B cell (primary cell): ENCODE data around the gene POFUT1. TPM values are rescaled to one million over a fixed set of nuclear protein-coding genes. Genes with fewer than 3 reads are reported as not detected.

Experiments
- ATAC-seq: fragments of 200-7000 bp; cut with Tn5 transposase; one replicate; pipeline ENCODE4 v1.10.0; 2021; ENCODE audit warnings: low read depth, mild to moderate bottlenecking, moderate number of reproducible peaks, moderate library complexity
- CTCF ChIA-PET: fragments of 350-600 bp; sonication (Branson Sonifier 250); formaldehyde crosslinking; loops from one replicate; lab custom pipeline; 2021; ENCODE audit warnings: antibody characterized with exemption, inconsistent platforms; lab: Charles Lee
- POLR2A ChIA-PET: fragments of 350-600 bp; sonication (Branson Sonifier 250); formaldehyde crosslinking; loops from one replicate; lab custom pipeline; 2021; ENCODE audit warnings: antibody characterized with exemption; lab: Charles Lee
- DNase-seq: peaks from one replicate; pipeline ENCODE4 v3.0.0; 2013
- H2AFZ ChIP-seq: 2 replicates; pipeline ENCODE4 v1.6.1; 2012; ENCODE audit warnings: mild to moderate bottlenecking, low read depth, low read length; ENCODE audit not compliant: insufficient read depth, poor library complexity, severe bottlenecking
- H3K27ac ChIP-seq, 2 donors: 1 replicate in 1 of 2; 2 replicates in 1 of 2; pipeline ENCODE4 v1.5.1; 2012 to 2013; ENCODE audit warnings: low read length in 2 of 2, mild to moderate bottlenecking in 2 of 2, moderate library complexity in 1 of 2
- H3K27me3 ChIP-seq, 4 experiments: fragments of 200-600 bp in 1 of 4; sonication (generic) in 1 of 4; replicated peaks in 1 of 4; 1 replicate in 2 of 4; 2 replicates in 2 of 4; pipeline versions ENCODE4 v1.6.1 to v1.7.0; 2013 to 2016; ENCODE audit warnings: low read length in 3 of 4, mild to moderate bottlenecking in 2 of 4, mixed read lengths in 1 of 4, moderate library complexity in 1 of 4; ENCODE audit not compliant: insufficient read depth in 4 of 4, control insufficient read depth in 3 of 4; ENCODE audit errors: control extremely low read depth in 1 of 4
- H3K36me3 ChIP-seq, 2 experiments: replicated peaks in 1 of 2; 1 replicate in 1 of 2; 2 replicates in 1 of 2; pipeline versions ENCODE4 v1.6.1 to v1.7.1; 2013; ENCODE audit warnings: low read length in 1 of 2; ENCODE audit not compliant: insufficient read depth in 2 of 2, control insufficient read depth in 1 of 2; ENCODE audit errors: control extremely low read depth in 1 of 2, extremely low read depth in 1 of 2
- H3K4me1 ChIP-seq, 2 donors: fragments of 200-600 bp in 1 of 2; sonication (generic) in 1 of 2; 1 replicate in 1 of 2; 2 replicates in 1 of 2; pipeline versions ENCODE4 v1.5.1 to v1.6.1; 2013 to 2017; ENCODE audit warnings: low read length in 2 of 2; ENCODE audit not compliant: control insufficient read depth in 2 of 2, insufficient read depth in 2 of 2
- H3K4me2 ChIP-seq: replicated peaks from 2 replicates; pipeline ENCODE3; 2012; ENCODE audit warnings: mild to moderate bottlenecking, low read depth, low read length; ENCODE audit not compliant: poor library complexity, severe bottlenecking
- H3K4me3 ChIP-seq, 5 experiments: fragments of 200-600 bp in 1 of 5; sonication (generic) in 1 of 5; 1 replicate in 3 of 5; 2 replicates in 2 of 5; pipeline versions ENCODE4 v1.5.1 to v1.7.0; 2011 to 2016; ENCODE audit warnings: low read length in 4 of 5, mild to moderate bottlenecking in 4 of 5, low read depth in 2 of 5, control low read depth in 1 of 5, moderate library complexity in 1 of 5; ENCODE audit not compliant: insufficient read depth in 1 of 5; ENCODE audit errors: control extremely low read depth in 1 of 5, extremely low read depth in 1 of 5
- H3K79me2 ChIP-seq: fragments of 200-600 bp; sonication (generic); one replicate; pipeline ENCODE4 v1.6.0; 2016; ENCODE audit warnings: low read length; ENCODE audit not compliant: control insufficient read depth, insufficient read depth
- H3K9ac ChIP-seq: fragments of 200-600 bp; sonication (generic); 2 replicates; pipeline ENCODE4 v1.6.1; 2017; ENCODE audit warnings: mild to moderate bottlenecking, low read length, moderate library complexity
- H3K9me3 ChIP-seq, 3 donors: one replicate each; pipeline versions ENCODE4 v1.6.1 to v1.7.1; 2013; ENCODE audit warnings: low read length in 2 of 3; ENCODE audit not compliant: control insufficient read depth in 2 of 3, insufficient read depth in 1 of 3; ENCODE audit errors: control extremely low read depth in 1 of 3
- H4K20me1 ChIP-seq: 2 replicates; pipeline ENCODE4 v1.6.0; 2012; ENCODE audit warnings: mild to moderate bottlenecking, low read length; ENCODE audit not compliant: insufficient read depth, control insufficient read depth, poor library complexity, severe bottlenecking
- H3K27ac Mint-ChIP-seq: one replicate; pipeline ENCODE4 v1.8.0; 2021; ENCODE audit warnings: mixed read lengths
- H3K27me3 Mint-ChIP-seq: one replicate; pipeline ENCODE4 v1.8.0; 2021; ENCODE audit warnings: mixed read lengths
- H3K4me1 Mint-ChIP-seq: one replicate; pipeline ENCODE4 v1.8.0; 2021; ENCODE audit warnings: mixed read lengths
- H3K4me3 Mint-ChIP-seq: one replicate; pipeline ENCODE4 v1.8.0; 2021; ENCODE audit warnings: mixed read lengths
- H3K9me3 Mint-ChIP-seq: one replicate; pipeline ENCODE4 v1.8.0; 2022; ENCODE audit warnings: mixed read lengths; ENCODE audit not compliant: insufficient read depth
- EZH2 ChIP-seq: IDR thresholded peaks from 2 replicates; pipeline ENCODE4 v1.6.1; 2012; ENCODE audit warnings: borderline replicate concordance, low read depth, mild to moderate bottlenecking, moderate library complexity, low read length; ENCODE audit not compliant: insufficient read depth, poor library complexity, severe bottlenecking
- WGBS: methylation state at CpG from one replicate; pipeline ENCODE4 v1.1.5; 2013; ENCODE audit warnings: missing lambda C conversion rate; ENCODE audit not compliant: insufficient coverage; 5-methylcytosine and 5-hydroxymethylcytosine counted together
- intact Hi-C: fragments of 100-400 bp; cut with micrococcal nuclease; formaldehyde crosslinking; loops from one replicate; pipeline ENCODE4 v1.10.0; 2022
- polyA plus RNA-seq: library from polyadenylated mRNA; depleted of rRNA; stranded (reverse); fragments of >200 nt; gene quantifications from 2 replicates; pipeline ENCODE4 v1.2.3, GENCODE V29; 2012
- total RNA-seq, 2 donors: library from RNA; stranded (reverse); fragments of 120-200 nt in 1 of 2; gene quantifications; 1 replicate in 1 of 2; 2 replicates in 1 of 2; pipeline versions ENCODE4 v1.2.3 to v1.2.4, GENCODE V29; 2013 to 2022
- TF ChIP-seq, protein P1 (sequence below): fragments of 200-600 bp; IDR thresholded peaks from one replicate; pipeline ENCODE4 v1.8.0; 2022; ENCODE audit warnings: antibody characterized with exemption, mild to moderate bottlenecking

POFUT1 gene
- total and polyA plus RNA-seq, 2 donors (not counting 1 experiment from before 2014, with no cell fraction given): 7.8 to 18.1 TPM

DNA sequence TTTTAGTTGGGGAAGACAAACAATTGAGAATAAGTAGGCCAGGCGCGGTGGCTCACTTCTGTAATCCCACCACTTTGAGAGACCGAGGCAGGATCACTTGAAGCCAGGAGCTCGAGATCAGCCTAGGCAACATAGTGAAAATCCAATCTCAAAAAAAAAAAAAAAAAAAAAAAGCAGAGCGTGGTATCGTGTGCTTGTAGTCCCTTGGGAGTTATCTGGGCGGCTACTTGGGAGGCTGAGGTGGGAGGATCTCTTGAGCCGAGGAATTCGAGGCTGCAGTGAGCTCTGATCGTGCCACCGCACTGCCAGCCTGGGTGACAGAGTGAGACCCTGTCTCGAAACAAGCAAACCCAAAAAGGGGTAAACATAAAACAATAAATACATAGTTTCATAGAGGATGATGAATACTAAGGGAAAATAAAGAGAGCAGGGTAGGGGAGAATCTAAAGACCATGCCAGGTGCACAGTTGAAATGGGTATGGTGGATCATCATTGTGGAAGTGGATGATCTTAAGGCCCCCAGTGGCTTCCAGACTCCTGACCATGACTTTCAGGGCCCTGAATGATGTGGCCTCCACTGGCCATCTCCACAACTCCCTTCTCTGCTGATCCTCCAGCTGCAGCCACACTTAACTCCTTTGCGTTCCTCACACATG is 947 bp downstream of the POFUT1 start:
- Histone ChIP-seq H3K4me3 (peak overlapping the region; percentile 71 to 99 (median 98)), H3K9ac (peak overlapping the region; percentile 92), H3K27me3 (no peaks in the 10 kb centered on the region), H3K9me3 (no peaks in the 10 kb centered on the region), H3K4me1 (peaks cover 35 to 39% of the 10 kb centered on the region in 2 donors), H3K4me2 (peak overlapping the region; percentile 92), H3K27ac (peak overlapping the region in 1 of 2 donors; percentile 76), H2AFZ (peak overlapping the region; percentile 97), H4K20me1 (peaks cover 36% of the 10 kb centered on the region), H3K36me3 (peaks cover 0 to 8% of the 10 kb centered on the region in 2 experiments), H3K79me2 (peaks cover 57% of the 10 kb centered on the region)
- ChIA-PET CTCF (no interaction called here), POLR2A (interaction anchor here (0.7 kb wide), 1 partner anchor 117 kb away, joined by 4 read pairs; no protein-coding TSS in a partner anchor)
- ATAC-seq (no peak), DNase-seq (no peak)
- intact Hi-C loops: loop anchor here (10.0 kb wide), 1 partner anchor 164 kb away; no protein-coding TSS in a partner anchor
- TF ChIP-seq EZH2: no peak
- TF ChIP-seq, protein P1, sequence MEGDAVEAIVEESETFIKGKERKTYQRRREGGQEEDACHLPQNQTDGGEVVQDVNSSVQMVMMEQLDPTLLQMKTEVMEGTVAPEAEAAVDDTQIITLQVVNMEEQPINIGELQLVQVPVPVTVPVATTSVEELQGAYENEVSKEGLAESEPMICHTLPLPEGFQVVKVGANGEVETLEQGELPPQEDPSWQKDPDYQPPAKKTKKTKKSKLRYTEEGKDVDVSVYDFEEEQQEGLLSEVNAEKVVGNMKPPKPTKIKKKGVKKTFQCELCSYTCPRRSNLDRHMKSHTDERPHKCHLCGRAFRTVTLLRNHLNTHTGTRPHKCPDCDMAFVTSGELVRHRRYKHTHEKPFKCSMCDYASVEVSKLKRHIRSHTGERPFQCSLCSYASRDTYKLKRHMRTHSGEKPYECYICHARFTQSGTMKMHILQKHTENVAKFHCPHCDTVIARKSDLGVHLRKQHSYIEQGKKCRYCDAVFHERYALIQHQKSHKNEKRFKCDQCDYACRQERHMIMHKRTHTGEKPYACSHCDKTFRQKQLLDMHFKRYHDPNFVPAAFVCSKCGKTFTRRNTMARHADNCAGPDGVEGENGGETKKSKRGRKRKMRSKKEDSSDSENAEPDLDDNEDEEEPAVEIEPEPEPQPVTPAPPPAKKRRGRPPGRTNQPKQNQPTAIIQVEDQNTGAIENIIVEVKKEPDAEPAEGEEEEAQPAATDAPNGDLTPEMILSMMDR: no peak
- no peaks in the 10 kb centered on the region for H3K27me3 Mint-ChIP-seq
- H3K4me3 Mint-ChIP-seq: peak overlapping the region; percentile 87
- 66% methylated on average over 4 of the region's 13 CpGs for WGBS
- peak overlapping the region; percentile 77 for H3K27ac Mint-ChIP-seq
- no peaks in the 10 kb centered on the region for H3K9me3 Mint-ChIP-seq
- peaks cover 62% of the 10 kb centered on the region for H3K4me1 Mint-ChIP-seq

DNA sequence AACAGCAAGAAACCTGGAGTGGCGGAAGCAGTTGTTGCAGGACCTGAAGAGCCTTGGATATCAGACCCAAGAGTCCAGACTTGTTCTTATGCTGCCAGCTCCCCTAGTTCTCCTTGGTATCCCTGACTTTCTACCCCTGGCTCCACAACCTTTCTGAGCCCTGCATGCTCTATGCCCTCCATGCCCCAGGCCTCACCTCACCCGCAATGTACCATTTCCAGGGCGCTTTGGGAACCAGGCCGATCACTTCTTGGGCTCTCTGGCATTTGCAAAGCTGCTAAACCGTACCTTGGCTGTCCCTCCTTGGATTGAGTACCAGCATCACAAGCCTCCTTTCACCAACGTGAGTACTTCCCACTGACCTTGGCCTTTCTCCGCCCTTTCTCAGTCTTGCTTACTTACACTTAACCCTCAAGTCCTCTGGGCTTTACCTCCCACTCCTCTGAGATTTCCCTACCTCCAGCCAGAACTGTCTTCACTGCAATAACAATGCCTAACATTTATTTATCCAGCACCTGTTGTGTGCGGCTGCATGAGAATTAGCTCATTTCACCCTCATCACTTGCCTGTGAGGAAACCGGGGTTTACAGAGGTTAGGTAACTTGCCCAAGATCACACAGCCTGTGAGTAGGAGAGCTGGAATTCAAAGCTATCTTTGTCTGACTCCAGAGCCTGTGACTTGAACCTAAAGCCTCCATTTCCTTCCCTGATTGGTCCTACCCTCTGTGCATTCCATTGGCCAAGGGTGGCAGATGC is 2.3 kb downstream of the POFUT1 start:
- DNase-seq: no peak
- WGBS: 90% methylated on average over 8 of the region's 9 CpGs
- H3K27me3 Mint-ChIP-seq: no peaks in the 10 kb centered on the region
- Histone ChIP-seq H3K4me1 (peaks cover 30 to 33% of the 10 kb centered on the region in 2 donors), H3K9me3 (no peaks in the 10 kb centered on the region), H3K27ac (no peak overlapping the region), H2AFZ (no peak overlapping the region), H3K27me3 (no peaks in the 10 kb centered on the region), H3K4me2 (no peak overlapping the region), H3K79me2 (peaks cover 43% of the 10 kb centered on the region), H4K20me1 (peaks cover 22% of the 10 kb centered on the region), H3K36me3 (peaks cover 0 to 14% of the 10 kb centered on the region in 2 experiments), H3K4me3 (no peak overlapping the region), H3K9ac (no peak overlapping the region)
- peaks cover 50% of the 10 kb centered on the region for H3K4me1 Mint-ChIP-seq
- CTCF ChIA-PET: no interaction called here
- H3K9me3 Mint-ChIP-seq: no peaks in the 10 kb centered on the region
- TF ChIP-seq, protein P1: no peak
- TF ChIP-seq EZH2: no peak
- ATAC-seq: no peak
- POLR2A ChIA-PET: no interaction called here
- peak overlapping the region; percentile 46 for H3K27ac Mint-ChIP-seq
- peak overlapping the region; percentile 87 for H3K4me3 Mint-ChIP-seq
- intact Hi-C loops: loop anchor here (10.0 kb wide), 1 partner anchor 165 kb away; no protein-coding TSS in a partner anchor
